Measurements from ENCODE around the gene FKBP2. TPM values are rescaled to one million over a fixed set of nuclear protein-coding genes. Genes with fewer than 3 reads are reported as not detected.

Gene FKBP2
- total RNA-seq, 2 donors from 2014 or later, result 27.4 to 29.1 TPM

GRCh38 chr11:64286801-64287159, 45.9 kb downstream of the FKBP2 start:
- peaks cover 23% of the 10 kb centered on the region for H3K4me1 Mint-ChIP-seq
- no peaks in the 10 kb centered on the region for H3K9me3 ChIP-seq (ENCODE audit: control insufficient read depth, low read length, poor library complexity, severe bottlenecking)
- H3K27me3 Mint-ChIP-seq, result peaks cover 8% of the 10 kb centered on the region
- ATAC-seq, result no peak
- H3K36me3 Mint-ChIP-seq (ENCODE audit: low read depth), result peaks cover 2% of the 10 kb centered on the region
- peak overlapping the region; percentile 85 for H3K4me3 Mint-ChIP-seq
- peak overlapping the region; percentile 95 for H3K27ac Mint-ChIP-seq
- DNase-seq, result no peak

- H3K27ac Mint-ChIP-seq, result peak overlapping the region; percentile 29
- no peak for ATAC-seq
- no peaks in the 10 kb centered on the region for H3K9me3 ChIP-seq (ENCODE audit: control insufficient read depth, low read length, poor library complexity, severe bottlenecking)
- no peak for DNase-seq
- peaks cover 22% of the 10 kb centered on the region for H3K4me1 Mint-ChIP-seq
- no peak overlapping the region for H3K4me3 Mint-ChIP-seq
- peaks cover 10% of the 10 kb centered on the region for H3K27me3 Mint-ChIP-seq
- H3K36me3 Mint-ChIP-seq (ENCODE audit: low read depth), result peaks cover 2% of the 10 kb centered on the region
Observed at GRCh38 chr11:64287676-64288352, 46.9 kb downstream of the FKBP2 start.

GRCh38 chr11:64288353-64288750, 47.5 kb downstream of the FKBP2 start:
- no peak overlapping the region for H3K4me3 Mint-ChIP-seq
- H3K36me3 Mint-ChIP-seq (ENCODE audit: low read depth), result peaks cover 2% of the 10 kb centered on the region
- ATAC-seq (no peak), DNase-seq (no peak)
- H3K9me3 ChIP-seq (ENCODE audit: control insufficient read depth, low read length, poor library complexity, severe bottlenecking), result no peaks in the 10 kb centered on the region
- peaks cover 20% of the 10 kb centered on the region for H3K4me1 Mint-ChIP-seq
- H3K27me3 Mint-ChIP-seq, result peaks cover 15% of the 10 kb centered on the region
- peak overlapping the region; percentile 29 for H3K27ac Mint-ChIP-seq

GRCh38 chr11:64289002-64289564, 48.2 kb downstream of the FKBP2 start:
- H3K27me3 Mint-ChIP-seq, result peaks cover 23% of the 10 kb centered on the region
- H3K9me3 ChIP-seq (ENCODE audit: control insufficient read depth, low read length, poor library complexity, severe bottlenecking), result no peaks in the 10 kb centered on the region
- no peak overlapping the region for H3K27ac Mint-ChIP-seq
- H3K36me3 Mint-ChIP-seq (ENCODE audit: low read depth), result peaks cover 2% of the 10 kb centered on the region
- peaks cover 20% of the 10 kb centered on the region for H3K4me1 Mint-ChIP-seq
- no peak for ATAC-seq
- DNase-seq, result no peak
- peak overlapping the region; percentile 3 for H3K4me3 Mint-ChIP-seq

GRCh38 chr11:64290352-64291261, 49.7 kb downstream of the FKBP2 start:
- Mint-ChIP-seq H3K4me1 (peaks cover 22% of the 10 kb centered on the region), H3K4me3 (peak overlapping the region; percentile 68), H3K27me3 (peaks cover 33% of the 10 kb centered on the region), H3K36me3 (ENCODE audit: low read depth) (peaks cover 2% of the 10 kb centered on the region), H3K27ac (peak overlapping the region; percentile 84)
- no peak for DNase-seq
- ATAC-seq, result no peak
- no peaks in the 10 kb centered on the region for H3K9me3 ChIP-seq (ENCODE audit: control insufficient read depth, low read length, poor library complexity, severe bottlenecking)

- Mint-ChIP-seq H3K36me3 (ENCODE audit: low read depth) (peaks cover 2% of the 10 kb centered on the region), H3K4me3 (peak within 1 kb of the TSS; percentile 68), H3K27me3 (peaks cover 35% of the 10 kb centered on the region), H3K27ac (peak within 1 kb of the TSS; percentile 84), H3K4me1 (peaks cover 20% of the 10 kb centered on the region)
- H3K9me3 ChIP-seq (ENCODE audit: control insufficient read depth, low read length, poor library complexity, severe bottlenecking), result no peaks in the 10 kb centered on the region
- DNase-seq, result no peak
- no peak for ATAC-seq
Observed at GRCh38 chr11:64291262-64291751, 50.4 kb downstream of the FKBP2 start, which contains the start of gene KCNK4. KCNK4 (plus strand) TSS chr11:64291302; CDS start chr11:64293019, 1,717 bp downstream.

GRCh38 chr11:64291752-64292459, 51.0 kb downstream of the FKBP2 start:
- H3K9me3 ChIP-seq (ENCODE audit: control insufficient read depth, low read length, poor library complexity, severe bottlenecking), result no peaks in the 10 kb centered on the region
- ATAC-seq (peak; percentile 62), DNase-seq (no peak)
- Mint-ChIP-seq H3K36me3 (ENCODE audit: low read depth) (peaks cover 2% of the 10 kb centered on the region), H3K27me3 (peaks cover 41% of the 10 kb centered on the region), H3K27ac (no peak overlapping the region), H3K4me3 (peak overlapping the region; percentile 83), H3K4me1 (peaks cover 14% of the 10 kb centered on the region)

GRCh38 chr11:64292460-64293254, 51.8 kb downstream of the FKBP2 start:
- peaks cover 48% of the 10 kb centered on the region for H3K27me3 Mint-ChIP-seq
- no peak overlapping the region for H3K27ac Mint-ChIP-seq
- no peak for DNase-seq

More at GRCh38 chr11:64292460-64293254, 51.8 kb downstream of the FKBP2 start:
- peak overlapping the region; percentile 83 for H3K4me3 Mint-ChIP-seq
- no peaks in the 10 kb centered on the region for H3K9me3 ChIP-seq (ENCODE audit: control insufficient read depth, low read length, poor library complexity, severe bottlenecking)
- ATAC-seq, result peak; percentile 13
- H3K4me1 Mint-ChIP-seq, result peaks cover 18% of the 10 kb centered on the region
- peaks cover 2% of the 10 kb centered on the region for H3K36me3 Mint-ChIP-seq (ENCODE audit: low read depth)

Other genes starting within 250 kb of the FKBP2 start
- gene FLRT1, start 205.2 kb upstream of the FKBP2 start, total RNA-seq, result not detected
- gene MACROD1, start 75.0 kb upstream of the FKBP2 start, total RNA-seq, result 1 to 10 TPM; 3.9 to 7.5 TPM
- 10 to 100 TPM; 66.9 to 69.1 TPM for gene STIP1, start 54.9 kb upstream of the FKBP2 start, total RNA-seq
- gene FERMT3, start 34.4 kb upstream of the FKBP2 start, total RNA-seq, result 100 to 1,000 TPM; 151 to 182 TPM
- gene TRPT1, start 14.9 kb upstream of the FKBP2 start, total RNA-seq, result 10 to 100 TPM; 16.2 to 16.6 TPM
- 10 to 100 TPM; 30.8 to 42.8 TPM for gene NUDT22, start 14.8 kb upstream of the FKBP2 start, total RNA-seq
- 10 to 100 TPM; 29.0 to 35.0 TPM for gene DNAJC4, start 10.5 kb upstream of the FKBP2 start, total RNA-seq
- gene VEGFB, start 6.5 kb upstream of the FKBP2 start, total RNA-seq, result 10 to 100 TPM; 44.9 to 48.3 TPM
- gene PPP1R14B, start 5.8 kb downstream of the FKBP2 start, total RNA-seq, result 10 to 100 TPM; 38.7 to 48.2 TPM
- 1 to 10 TPM; 5.9 TPM for gene PLCB3, start 10.4 kb downstream of the FKBP2 start, total RNA-seq
- gene BAD, start 43.6 kb downstream of the FKBP2 start, total RNA-seq, result 10 to 100 TPM; 46.3 to 47.0 TPM
- 10 to 100 TPM; 46.5 to 57.9 TPM for gene GPR137, start 44.8 kb downstream of the FKBP2 start, total RNA-seq
- under 1 TPM in 1 of 2 donors, not detected in 1; 0.50 TPM for gene KCNK4, start 50.2 kb downstream of the FKBP2 start, total RNA-seq
- not detected for gene CATSPERZ, start 59.3 kb downstream of the FKBP2 start, total RNA-seq
- gene ESRRA, start 64.4 kb downstream of the FKBP2 start, total RNA-seq, result 10 to 100 TPM; 25.7 to 26.6 TPM
- 100 to 1,000 TPM in 1 of 2 donors, 10 to 100 TPM in 1; 95.4 to 110 TPM for gene TRMT112, start 76.5 kb downstream of the FKBP2 start, total RNA-seq
- 10 to 100 TPM; 46.4 to 49.7 TPM for gene PRDX5, start 77.0 kb downstream of the FKBP2 start, total RNA-seq
- gene CCDC88B, start 99.1 kb downstream of the FKBP2 start, total RNA-seq, result 100 to 1,000 TPM; 111 to 153 TPM
- 10 to 100 TPM; 21.5 to 26.1 TPM for gene RPS6KA4, start 118.1 kb downstream of the FKBP2 start, total RNA-seq